AG04450 (cell line): Measurements from ENCODE around the gene CEACAM4. TPM values are rescaled to one million over a fixed set of nuclear protein-coding genes. Genes with fewer than 3 reads are reported as not detected.
"Not testable (repeated sequence)": the region's sequence is repeated elsewhere in the genome, so short reads cannot be mapped to it uniquely, and the experiment has no call there.

ENCODE experiments used
- CTCF ChIA-PET: fragments of 300-600, 350-600 bp; formaldehyde crosslinking; extraction: SDS; loops from one replicate; lab custom pipeline; 2022; ENCODE audit warnings: antibody characterized with exemption, inconsistent platforms; lab: Charles Lee
- POLR2A ChIA-PET: fragments of 350-600 bp; formaldehyde crosslinking; extraction: SDS; loops from one replicate; lab custom pipeline; 2021; ENCODE audit warnings: antibody characterized with exemption, inconsistent platforms; lab: Yijun Ruan, JAX
- DNase-seq: peaks from one replicate; pipeline ENCODE4 v3.0.0-alpha.2; 2011; ENCODE audit warnings: low read depth, low spot score
- H3K27ac ChIP-seq: one replicate; pipeline ENCODE4 v1.5.1; 2012; ENCODE audit warnings: low read depth, low read length, control low read depth
- H3K27me3 ChIP-seq: one replicate; pipeline ENCODE4 v1.6.0; 2012; ENCODE audit warnings: low read length; ENCODE audit not compliant: control insufficient read depth, insufficient read depth
- H3K4me3 ChIP-seq: 2 replicates; pipeline ENCODE4 v1.5.1; 2011; ENCODE audit warnings: mild to moderate bottlenecking, low read depth, low read length, control low read depth
- H3K9me3 ChIP-seq: 2 replicates; pipeline ENCODE4 v1.5.1; 2012; ENCODE audit warnings: low read length; ENCODE audit not compliant: control insufficient read depth, insufficient read depth
- polyA plus RNA-seq: library from polyadenylated mRNA; depleted of rRNA; stranded (reverse); fragments of >200 nt; gene quantifications from 2 replicates; pipeline ENCODE4 v1.2.3, GENCODE V29; 2011
- TF ChIP-seq, protein P1 (sequence below): IDR thresholded peaks from 2 replicates; pipeline ENCODE4 v1.5.1; 2011; ENCODE audit warnings: low read depth, low read length, control low read depth, inconsistent platforms

The CEACAM4 gene
- polyA plus RNA-seq, 1 experiment, result not detected

DNA sequence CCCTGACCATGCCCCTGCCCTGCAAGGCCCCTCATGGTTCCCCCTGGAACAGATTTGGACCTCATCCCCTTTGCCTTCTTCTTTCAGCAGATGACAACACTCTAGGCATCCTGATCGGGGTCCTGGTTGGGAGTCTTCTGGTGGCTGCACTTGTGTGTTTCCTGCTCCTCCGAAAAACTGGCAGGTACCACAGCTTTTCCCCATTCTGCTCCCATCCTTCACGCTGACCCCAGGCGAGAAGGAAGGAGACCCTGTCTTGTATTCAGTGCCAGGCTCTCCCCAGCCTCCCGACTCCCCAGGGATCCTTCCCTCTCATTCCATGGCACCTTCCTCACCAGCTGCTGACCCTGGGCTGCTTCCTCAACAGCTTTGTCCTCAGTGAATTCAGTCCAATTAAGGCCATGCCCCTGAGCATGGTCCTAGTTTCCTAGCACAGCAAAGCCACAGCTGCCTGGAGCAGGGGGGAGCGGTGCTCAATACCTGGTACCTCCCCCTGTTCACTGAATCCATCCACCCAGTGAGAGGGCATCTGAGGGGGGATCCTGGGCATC lies 42.5 kb downstream of the CEACAM4 start:
- Histone ChIP-seq H3K27me3 (no peaks in the 10 kb centered on the region), H3K4me3 (no peak overlapping the region), H3K9me3 (peaks cover 8% of the 10 kb centered on the region), H3K27ac (no peak overlapping the region)
- no peak for DNase-seq
- TF ChIP-seq, protein P1, sequence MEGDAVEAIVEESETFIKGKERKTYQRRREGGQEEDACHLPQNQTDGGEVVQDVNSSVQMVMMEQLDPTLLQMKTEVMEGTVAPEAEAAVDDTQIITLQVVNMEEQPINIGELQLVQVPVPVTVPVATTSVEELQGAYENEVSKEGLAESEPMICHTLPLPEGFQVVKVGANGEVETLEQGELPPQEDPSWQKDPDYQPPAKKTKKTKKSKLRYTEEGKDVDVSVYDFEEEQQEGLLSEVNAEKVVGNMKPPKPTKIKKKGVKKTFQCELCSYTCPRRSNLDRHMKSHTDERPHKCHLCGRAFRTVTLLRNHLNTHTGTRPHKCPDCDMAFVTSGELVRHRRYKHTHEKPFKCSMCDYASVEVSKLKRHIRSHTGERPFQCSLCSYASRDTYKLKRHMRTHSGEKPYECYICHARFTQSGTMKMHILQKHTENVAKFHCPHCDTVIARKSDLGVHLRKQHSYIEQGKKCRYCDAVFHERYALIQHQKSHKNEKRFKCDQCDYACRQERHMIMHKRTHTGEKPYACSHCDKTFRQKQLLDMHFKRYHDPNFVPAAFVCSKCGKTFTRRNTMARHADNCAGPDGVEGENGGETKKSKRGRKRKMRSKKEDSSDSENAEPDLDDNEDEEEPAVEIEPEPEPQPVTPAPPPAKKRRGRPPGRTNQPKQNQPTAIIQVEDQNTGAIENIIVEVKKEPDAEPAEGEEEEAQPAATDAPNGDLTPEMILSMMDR, result no peak
- ChIA-PET CTCF (interaction anchor here (1.3 kb wide), 1 partner anchor 13 kb away, joined by 4 read pairs; no protein-coding TSS in a partner anchor), POLR2A (no interaction called here)

DNA sequence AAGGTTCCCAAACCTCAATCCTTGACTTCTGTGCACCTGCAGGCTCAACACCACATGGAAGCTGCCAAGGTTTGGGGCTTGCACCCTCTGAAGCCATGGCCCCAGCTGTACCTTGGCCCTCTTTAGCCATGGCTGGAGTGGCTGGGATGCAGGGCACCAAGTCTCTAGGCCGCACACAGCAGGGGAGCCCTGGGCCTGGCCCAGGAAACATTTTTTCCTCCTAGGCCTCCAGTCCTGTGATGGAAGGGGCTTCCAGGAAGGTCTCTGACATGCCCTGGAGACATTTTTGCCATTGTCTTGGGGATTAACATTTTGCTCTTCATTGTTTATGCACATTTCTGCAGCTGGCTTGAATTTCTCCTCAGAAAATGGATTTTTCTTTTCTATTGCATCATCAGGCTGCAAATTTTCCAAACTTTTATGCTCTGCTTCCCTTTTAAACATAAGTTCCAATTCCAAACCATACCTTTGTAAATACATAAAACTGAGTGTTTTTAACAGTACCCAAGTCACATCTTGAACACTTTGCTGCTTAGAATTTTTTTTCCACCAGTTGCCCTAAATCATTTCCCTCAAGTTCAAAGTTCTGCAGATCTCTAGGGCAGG lies 44.2 kb downstream of the CEACAM4 start:
- DNase-seq, H3K4me3 ChIP-seq, POLR2A ChIA-PET, H3K27ac ChIP-seq, H3K9me3 ChIP-seq, H3K27me3 ChIP-seq: not testable (repeated sequence)
- CTCF ChIA-PET, result interaction anchor here (0.9 to 1.3 kb wide), 2 partner anchors 14 to 15 kb away, joined by 3 to 4 read pairs; no protein-coding TSS in a partner anchor

DNA sequence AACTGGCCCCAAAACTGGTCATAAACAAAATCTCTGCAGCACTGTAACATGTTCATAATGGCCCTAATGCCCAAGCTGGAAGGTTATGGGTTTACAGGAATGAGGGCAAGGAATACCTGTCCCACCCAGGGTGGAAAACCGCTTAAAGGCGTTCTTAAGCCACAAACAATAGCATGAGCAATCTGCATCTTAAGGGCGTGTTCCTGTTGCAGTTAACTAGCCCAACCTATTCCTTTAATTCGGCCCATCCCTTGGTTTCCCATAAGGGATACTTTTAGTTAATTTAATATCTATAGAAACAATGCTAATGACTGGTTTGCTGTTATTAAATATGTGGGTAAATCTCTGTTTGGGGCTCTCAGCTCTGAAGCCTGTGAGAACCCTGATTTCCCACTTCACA lies 45.8 kb downstream of the CEACAM4 start:
- H3K9me3 ChIP-seq, DNase-seq, POLR2A ChIA-PET, H3K27ac ChIP-seq, H3K27me3 ChIP-seq, H3K4me3 ChIP-seq: not testable (repeated sequence)
- CTCF ChIA-PET, result interaction anchor here (0.8 to 1.4 kb wide), 4 partner anchors 10 to 132 kb away, joined by 3 to 5 read pairs (median 3); no protein-coding TSS in a partner anchor

DNA sequence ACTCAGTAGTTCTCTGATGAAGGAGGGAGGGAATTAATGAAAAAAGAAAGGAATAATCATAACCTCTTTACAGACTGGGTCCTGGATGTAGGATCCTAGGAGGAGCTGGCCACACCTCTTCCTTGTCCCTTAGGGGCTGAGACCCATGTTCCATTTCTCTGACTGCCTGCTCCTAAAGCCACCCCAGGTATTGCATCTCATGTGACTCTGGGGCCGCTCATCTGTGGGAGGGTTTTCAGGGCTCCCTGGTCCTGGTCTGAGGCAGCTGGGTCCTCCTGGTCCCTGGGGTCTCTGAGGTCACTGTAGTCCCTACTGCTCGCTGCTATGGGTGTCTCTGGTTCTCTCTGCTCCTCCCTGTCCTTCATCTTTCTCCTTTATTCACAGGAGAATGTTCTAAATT lies 48.0 kb downstream of the CEACAM4 start:
- Histone ChIP-seq H3K4me3 (no peak overlapping the region), H3K27ac (no peak overlapping the region), H3K9me3 (peaks cover 8% of the 10 kb centered on the region), H3K27me3 (peaks cover 2% of the 10 kb centered on the region)
- no peak for DNase-seq
- CTCF ChIA-PET, result interaction anchor here (0.6 to 1.3 kb wide), 2 partner anchors 18 to 199 kb away, joined by 3 to 4 read pairs; no protein-coding TSS in a partner anchor
- TF ChIP-seq, protein P1, result no peak
- POLR2A ChIA-PET, result no interaction called here

DNA sequence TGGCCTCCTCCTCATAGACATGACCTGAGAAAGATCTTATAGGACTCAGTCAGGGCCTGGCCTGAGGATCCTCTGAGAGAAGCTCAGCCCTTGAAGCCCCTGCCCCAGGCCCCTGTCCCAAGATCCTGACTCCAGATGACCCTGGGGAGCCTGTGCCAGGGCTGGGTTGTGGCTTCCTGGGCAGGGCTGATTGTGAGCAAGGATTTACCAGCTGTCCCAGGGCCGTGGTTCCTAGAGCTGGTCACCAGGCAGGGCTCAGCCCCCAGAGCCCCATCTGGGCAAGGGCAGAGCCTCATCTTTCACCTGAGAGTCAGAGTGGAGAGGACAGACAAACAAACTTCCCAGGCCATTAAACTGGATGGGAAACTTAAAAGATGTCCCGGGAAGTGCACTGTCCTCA lies 49.0 kb downstream of the CEACAM4 start:
- POLR2A ChIA-PET, result no interaction called here
- DNase-seq, result no peak
- peaks cover 2% of the 10 kb centered on the region for H3K27me3 ChIP-seq
- no peak overlapping the region for H3K4me3 ChIP-seq
- TF ChIP-seq, protein P1, result no peak
- H3K27ac ChIP-seq, result no peak overlapping the region
- peaks cover 8% of the 10 kb centered on the region for H3K9me3 ChIP-seq
- CTCF ChIA-PET, result interaction anchor here (0.6 to 1.3 kb wide), 3 partner anchors 19 to 243 kb away, joined by 3 to 4 read pairs (median 4); no protein-coding TSS in a partner anchor

DNA sequence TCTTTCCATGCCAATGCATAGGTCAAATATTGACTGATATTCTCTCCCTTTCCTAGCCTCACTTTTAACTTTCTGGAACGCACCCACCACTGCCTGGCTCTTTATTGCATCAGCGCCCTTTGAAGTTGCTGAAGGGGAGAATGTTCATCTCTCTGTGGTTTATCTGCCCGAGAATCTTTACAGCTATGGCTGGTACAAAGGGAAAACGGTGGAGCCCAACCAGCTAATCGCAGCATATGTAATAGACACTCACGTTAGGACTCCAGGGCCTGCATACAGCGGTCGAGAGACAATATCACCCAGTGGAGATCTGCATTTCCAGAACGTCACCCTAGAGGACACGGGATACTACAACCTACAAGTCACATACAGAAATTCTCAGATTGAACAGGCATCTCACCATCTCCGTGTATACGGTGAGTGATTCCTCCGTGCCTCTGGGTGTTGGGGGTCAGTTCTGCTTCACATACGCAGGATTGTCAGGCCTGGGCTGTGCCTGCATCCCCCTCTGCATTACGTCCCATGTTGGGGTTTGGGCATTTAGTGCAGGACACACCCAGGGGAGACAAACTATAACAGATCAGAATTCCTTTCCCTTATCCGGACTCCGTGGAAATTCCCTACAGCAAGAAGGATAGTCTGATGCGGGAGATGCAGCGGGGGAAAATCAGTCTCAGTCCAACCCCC lies 49.6 kb downstream of the CEACAM4 start:
- CTCF ChIA-PET, result no interaction called here
- Histone ChIP-seq H3K27me3 (peaks cover 2% of the 10 kb centered on the region), H3K4me3 (no peak overlapping the region), H3K27ac (no peak overlapping the region), H3K9me3 (peaks cover 3% of the 10 kb centered on the region)
- DNase-seq, result no peak
- POLR2A ChIA-PET, result no interaction called here
- TF ChIP-seq, protein P1, result no peak
